ENCODE data around the gene HPS5.

DNA sequence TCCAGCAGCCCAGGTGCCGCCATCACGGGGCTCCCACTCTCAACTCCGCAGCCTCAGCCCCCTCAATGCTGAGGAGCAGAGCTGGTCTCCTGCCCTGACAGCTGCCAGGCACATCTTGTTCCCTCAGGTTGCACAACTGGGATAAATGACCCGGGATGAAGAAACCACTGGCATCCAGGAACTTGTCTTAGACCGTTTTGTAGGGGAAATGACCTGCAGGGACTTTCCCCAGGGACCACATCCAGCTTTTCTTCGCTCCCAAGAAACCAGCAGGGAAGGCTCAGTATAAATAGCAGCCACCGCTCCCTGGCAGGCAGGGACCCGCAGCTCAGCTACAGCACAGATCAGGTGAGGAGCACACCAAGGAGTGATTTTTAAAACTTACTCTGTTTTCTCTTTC lies 56.0 kb downstream of the HPS5 start, which contains the start of gene SAA1:
- TF ChIP-seq, protein P1, sequence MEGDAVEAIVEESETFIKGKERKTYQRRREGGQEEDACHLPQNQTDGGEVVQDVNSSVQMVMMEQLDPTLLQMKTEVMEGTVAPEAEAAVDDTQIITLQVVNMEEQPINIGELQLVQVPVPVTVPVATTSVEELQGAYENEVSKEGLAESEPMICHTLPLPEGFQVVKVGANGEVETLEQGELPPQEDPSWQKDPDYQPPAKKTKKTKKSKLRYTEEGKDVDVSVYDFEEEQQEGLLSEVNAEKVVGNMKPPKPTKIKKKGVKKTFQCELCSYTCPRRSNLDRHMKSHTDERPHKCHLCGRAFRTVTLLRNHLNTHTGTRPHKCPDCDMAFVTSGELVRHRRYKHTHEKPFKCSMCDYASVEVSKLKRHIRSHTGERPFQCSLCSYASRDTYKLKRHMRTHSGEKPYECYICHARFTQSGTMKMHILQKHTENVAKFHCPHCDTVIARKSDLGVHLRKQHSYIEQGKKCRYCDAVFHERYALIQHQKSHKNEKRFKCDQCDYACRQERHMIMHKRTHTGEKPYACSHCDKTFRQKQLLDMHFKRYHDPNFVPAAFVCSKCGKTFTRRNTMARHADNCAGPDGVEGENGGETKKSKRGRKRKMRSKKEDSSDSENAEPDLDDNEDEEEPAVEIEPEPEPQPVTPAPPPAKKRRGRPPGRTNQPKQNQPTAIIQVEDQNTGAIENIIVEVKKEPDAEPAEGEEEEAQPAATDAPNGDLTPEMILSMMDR (conservative IDR thresholded peaks at IDR 0.05 in 1 of 2, IDR thresholded peaks at IDR 0.05 in 1 of 2; ENCODE audit: extremely low read depth in 1 of 2, insufficient read depth in 1 of 2, low read depth in 1 of 2, low read length in 2 of 2), result no peak
- TF ChIP-seq EZH2 (IDR thresholded peaks at IDR 0.05; ENCODE audit: borderline replicate concordance, low read length), result no peak
